ENCODE data around the gene NPBWR2.

The NPBWR2 gene

DNA sequence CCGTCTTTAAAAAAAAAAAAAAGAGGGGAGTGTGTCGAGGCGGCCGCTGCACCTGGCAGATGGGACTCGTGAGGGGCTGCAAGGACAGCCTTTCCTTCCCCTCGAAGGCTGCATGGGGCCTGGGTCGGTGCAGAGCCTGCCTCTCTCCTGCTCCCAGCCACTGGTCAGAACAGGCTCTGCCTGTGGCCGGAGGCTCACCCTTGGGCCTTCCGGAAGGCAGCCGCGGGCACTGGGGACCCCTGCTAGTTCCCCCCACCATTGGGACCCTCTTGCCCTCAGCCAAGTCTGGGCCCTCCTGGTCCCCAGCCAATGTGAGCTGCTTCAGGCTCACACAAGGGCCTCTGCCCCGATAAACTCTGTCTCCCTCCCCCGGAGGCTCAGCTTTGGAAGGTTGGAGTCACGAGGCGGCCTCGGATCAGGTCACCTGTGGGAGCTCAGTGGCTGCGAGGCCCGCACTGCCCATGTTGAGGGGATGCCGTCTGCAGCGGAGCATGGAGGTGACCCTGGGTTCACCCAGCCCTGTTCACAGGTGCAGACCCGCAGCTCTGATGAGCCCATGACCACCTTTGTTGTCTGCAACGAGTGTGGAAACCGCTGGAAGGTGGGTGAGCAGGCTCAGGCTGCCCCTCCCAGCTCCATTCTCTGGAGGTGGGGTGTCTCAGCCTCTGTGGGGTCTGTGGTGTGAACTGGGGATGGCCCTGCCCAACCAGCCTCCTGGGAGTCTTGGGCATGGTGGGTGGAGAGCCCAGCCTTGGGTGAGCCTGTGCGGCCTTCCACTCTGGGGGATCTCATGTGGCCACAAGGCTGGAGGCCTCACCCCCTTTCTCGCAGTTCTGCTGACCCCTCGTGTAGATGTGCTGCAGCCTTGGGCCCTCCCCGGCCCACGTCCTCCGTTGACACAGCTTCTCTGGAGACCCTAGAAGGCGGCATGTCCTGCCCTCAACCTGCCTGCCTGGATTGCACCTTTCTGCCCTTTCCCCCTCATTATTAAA is 35.7 kb downstream of the NPBWR2 start:
- DNase-seq, result no peak

DNA sequence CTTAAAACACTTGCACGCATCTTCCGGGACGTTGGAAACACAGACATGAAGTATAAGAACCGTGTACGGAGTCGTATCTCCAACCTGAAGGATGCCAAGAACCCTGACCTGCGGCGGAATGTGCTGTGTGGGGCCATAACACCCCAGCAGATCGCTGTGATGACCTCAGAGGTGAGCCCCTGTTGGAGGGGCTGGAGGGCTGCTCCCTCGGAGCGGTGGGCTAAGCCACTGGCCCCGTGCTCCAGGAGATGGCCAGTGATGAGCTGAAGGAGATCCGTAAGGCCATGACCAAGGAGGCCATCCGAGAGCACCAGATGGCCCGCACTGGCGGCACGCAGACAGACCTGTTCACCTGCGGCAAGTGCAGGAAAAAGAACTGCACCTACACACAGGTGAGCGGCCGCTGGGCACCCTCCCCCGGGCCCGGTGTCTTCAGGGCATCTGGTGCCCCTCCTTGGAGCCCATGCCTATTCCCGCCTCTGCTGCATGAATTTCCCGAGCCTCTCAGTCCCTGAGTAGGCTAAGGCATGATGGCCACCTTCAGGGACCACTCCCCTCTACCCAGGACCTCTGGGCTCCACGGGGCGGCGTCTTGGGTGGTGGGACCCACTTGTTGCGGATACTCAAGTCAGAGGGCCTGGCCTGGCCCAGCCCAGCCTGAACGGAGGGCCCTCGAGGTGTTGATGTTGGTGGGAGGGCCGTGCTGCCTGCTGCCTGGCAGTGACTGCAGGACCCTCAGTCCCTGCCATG is 36.9 kb downstream of the NPBWR2 start:
- DNase-seq, result no peak

- DNase-seq, result no peak
Measured at GRCh38 chr20:64069614-64070243, 37.6 kb downstream of the NPBWR2 start.

GRCh38 chr20:64069209-64069613 is 38.2 kb downstream of the NPBWR2 start:
- no peak for DNase-seq

DNA sequence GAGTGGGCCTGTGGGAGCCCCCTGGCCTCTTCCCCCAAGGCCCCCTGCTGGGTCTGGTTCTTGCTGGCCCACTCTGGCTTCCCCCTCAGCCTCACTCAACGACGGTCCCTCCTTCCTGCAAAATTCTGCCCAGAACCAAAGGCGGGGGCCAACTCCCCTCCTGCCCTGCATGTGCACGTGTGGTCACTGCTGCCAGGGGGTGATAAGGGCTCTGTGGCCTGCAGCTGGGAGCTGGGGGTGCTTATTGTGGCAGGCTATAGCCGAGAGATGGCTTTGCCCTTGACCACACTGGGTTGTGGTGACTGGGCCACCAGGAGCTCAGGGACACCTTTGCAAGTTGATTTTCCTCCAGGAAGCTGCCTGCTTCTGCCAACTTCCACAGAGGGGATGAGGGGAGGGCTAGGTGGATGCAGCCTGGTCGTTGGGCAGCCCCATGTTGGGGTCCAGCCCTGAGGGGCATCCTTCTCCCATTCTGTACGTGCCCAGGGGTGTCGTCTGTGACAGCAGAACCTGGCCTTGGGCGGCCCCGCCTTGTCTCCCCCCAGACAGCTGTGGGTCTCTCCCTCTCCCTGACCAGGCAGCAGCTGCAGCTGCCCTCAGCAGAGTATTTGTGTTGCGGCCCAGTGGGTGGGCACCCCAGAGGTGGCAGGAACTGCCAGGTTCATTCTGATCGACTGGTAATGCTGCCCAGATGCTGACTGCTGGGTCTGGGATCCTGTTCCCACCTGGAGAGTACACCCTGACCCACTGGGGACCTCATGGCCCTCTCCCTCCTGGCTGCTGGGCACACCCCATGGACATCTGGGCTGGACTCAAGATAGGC is 38.8 kb downstream of the NPBWR2 start:
- no peak for DNase-seq

GRCh38 chr20:64067733-64068307 is 39.5 kb downstream of the NPBWR2 start:
- DNase-seq, result no peak

DNA sequence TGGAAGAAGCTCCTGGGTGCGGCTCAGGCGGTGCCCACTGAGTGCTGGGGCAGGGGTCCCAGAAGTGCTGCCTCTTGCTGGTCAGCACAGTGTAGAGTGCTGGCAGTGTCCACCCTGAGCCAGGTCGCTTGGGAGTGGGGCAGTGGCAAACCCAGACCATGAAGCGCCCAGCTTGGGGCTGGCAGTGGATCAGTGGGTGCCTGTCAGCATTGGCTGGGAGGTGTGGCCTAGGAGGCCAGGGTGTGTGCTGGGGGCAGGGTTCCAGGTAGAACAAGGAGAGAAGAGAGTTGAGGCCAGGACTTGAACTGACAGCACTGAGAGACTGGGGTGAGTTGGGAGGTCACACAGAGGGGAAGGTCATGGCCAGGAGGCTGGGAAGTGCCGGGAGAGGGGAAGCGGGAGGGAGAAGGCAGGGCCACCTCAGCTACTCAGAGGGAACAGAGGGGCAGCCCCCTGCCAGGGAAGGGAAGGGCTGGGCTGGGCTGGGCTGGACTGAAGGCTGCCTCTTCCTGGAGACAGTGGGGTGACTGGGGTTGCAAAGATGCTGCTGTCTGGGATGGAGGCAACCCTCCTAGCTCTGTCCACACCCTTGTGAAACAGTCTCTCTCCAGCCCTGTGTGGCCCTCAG is 40.2 kb downstream of the NPBWR2 start:
- DNase-seq, result no peak

GRCh38 chr20:64065974-64066343 is 41.4 kb downstream of the NPBWR2 start:
- no peak for DNase-seq

DNA sequence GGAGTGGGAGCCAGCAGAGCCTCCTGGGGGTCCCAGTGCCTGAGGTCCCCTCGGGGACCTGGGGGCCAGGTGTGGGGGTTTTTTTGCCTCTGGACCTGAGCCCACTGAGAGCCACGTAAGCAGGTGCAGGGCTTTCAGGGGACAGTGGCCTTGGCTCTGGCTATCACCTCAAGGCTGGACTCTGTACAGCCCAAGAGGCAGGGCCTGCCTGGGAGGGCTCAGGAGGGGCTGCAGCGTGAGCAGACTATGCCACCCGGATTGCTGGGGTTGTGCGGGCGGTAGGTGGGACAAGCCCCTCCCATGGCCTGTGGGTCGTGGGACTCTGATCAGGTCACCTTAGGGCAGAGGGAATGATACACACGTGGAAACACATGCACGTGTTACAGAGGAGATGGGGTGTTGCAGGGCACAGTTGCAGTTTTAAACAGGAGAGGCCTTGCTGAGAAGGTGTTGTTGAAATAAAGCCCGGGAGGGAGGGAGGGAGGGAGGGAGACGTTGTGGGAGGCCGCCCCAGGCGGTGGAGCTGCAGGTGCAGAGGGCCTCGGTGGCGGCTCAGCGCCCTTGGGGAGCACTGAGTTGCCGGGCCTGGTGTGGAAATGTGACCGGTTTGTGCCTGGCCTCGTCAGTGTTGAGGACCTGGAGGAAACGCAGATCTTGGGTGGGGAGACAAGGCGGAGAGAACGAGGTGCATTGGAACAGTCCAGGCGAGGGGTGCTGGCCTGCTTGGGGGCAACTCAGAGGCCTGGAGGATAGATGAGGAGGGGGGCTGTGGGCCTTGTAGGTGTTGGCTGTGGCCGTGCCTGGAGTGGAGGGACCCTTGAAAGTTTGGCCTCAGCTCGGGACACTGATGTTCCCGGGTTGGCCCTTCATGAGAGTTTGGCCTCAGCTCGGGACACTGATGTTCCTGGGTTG is 42.0 kb downstream of the NPBWR2 start:
- DNase-seq, result no peak

DNA sequence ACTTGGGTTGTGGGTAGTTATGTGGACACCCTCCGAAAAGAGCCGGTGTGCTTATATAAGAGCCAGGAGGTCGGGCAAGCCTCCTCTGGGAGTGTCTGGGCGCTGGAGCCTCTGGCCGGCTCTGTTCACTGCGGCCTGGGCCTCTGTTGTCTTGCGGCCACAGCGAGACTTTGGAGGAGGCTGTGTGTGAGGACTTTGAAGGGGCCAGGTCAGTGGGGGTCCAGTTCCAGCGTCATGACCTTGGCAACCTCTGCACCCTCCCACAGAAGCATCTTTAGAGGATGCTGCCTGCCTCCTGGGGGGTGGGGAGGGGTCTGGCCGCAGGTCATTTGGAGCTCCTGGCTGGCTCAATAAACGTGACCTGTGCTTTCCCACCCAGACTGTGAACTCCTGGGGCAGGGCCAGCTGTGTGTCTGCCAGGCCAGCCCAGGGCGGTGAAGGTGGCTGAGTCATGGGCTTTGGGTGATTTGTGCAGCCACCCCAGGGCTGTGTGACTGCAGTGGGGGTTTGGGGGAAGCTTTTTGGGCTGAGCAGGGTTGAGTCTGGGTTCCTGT is 43.1 kb downstream of the NPBWR2 start:
- no peak for DNase-seq

GRCh38 chr20:64063389-64064144 is 43.8 kb downstream of the NPBWR2 start:
- no peak for DNase-seq

DNA sequence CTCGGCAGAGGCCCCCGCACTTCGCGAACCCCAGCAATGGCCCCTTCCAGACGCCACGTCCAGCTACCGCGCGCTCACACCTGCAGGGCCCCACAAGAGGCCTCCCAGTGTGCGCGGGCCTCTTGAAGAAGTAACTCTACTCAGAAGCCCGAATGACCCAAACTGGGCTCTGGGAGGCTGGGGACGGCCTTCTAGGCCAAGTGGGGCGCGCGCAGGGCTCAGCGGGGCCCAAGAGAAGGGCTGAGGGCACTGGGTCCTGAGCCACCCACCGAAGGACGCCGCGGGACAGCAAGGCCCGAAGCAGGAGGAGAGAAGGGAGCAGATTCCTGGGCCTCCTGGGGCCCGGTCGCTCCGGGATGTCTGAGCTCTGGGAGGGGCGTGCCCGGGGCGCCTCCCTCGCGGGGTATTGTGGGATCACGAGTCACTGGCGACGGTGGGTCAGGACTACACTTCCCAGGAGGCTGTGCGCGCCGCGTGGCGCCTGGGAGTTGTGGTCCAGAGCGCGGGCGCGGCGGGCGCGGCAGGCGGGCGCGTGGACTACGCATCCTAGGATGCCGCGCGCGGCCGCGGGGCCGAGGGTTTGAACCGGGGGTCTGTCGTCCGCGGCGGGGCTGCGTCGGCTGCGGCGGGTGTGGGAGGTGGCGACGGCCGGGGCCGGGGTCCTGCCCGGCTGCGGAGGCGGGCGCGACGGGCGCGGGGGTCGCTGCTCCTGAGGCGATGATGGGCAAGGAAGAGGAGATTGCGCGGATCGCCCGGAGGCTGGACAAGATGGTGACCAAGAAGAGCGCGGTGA is 44.6 kb downstream of the NPBWR2 start, which contains the start of gene TCEA2:
TSS of gene TCEA2 (plus strand) at position 603 of the 793 bp plus-strand sequence. CDS start at position 718, 115 bp downstream.
- peak; percentile 62 for DNase-seq

GRCh38 chr20:64062276-64062595 is 45.1 kb downstream of the NPBWR2 start:
- DNase-seq, result no peak

DNA sequence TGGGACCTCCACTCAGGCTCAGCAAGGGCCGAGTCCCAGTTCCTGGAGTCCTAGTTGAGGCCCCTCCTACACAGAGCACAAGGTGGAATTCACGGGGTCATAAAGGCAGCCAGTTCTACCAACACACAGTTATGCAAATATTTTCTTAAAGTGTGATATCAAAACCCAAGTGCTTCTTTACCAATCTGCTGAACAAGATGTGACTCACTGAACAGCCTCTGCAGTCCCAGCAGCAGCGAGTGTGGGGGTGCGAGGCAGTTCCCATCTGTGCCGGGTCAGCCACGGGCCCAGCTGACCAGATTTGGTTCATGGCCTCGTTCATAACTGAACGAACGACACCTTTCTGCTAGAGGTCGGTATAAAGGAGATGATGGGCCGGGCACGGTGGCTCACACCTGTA is 48.8 kb downstream of the NPBWR2 start:
- no peak for DNase-seq

GRCh38 chr20:64057628-64058498 is 49.5 kb downstream of the NPBWR2 start:
- no peak for DNase-seq

GRCh38 chr20:64056889-64057627 is 50.3 kb downstream of the NPBWR2 start:
- DNase-seq, result no peak

DNA sequence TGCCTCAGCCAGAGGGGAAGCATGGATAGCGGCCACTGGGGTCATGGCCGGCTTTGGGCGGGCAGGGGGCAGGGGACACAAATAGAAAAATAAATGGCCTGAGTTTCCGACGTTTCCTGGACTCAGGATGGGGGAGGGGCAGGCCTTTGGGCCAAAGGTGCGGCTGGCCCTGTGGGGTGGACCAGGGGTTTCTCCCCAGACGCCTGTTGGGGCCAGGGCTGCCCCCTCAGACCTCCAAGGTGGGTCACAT is 50.8 kb downstream of the NPBWR2 start:
- no peak for DNase-seq

Measured in SIG-M5 (cell line).